ENCODE measurements around the gene DNAH6. TPM values are rescaled to one million over a fixed set of nuclear protein-coding genes. Genes with fewer than 3 reads are reported as not detected.

Gene DNAH6
- total RNA-seq = 0.07 and 0.13 TPM in 2 replicates

GRCh38 chr2:84516234-84516986 lies at the start of gene DNAH6:
Gene DNAH6 (plus strand): TSS chr2:84516498. CDS start chr2:84517827, 1,329 bp downstream.

Other genes with a start within 250 kb of the DNAH6 start
- 38.3 and 42.5 TPM in 2 replicates for gene SUCLG1, start 57.2 kb upstream of the DNAH6 start, total RNA-seq